ENCODE results near the gene MMP26.
"Not testable (repeated sequence)": the region's sequence is repeated elsewhere in the genome, so short reads cannot be mapped to it uniquely, and the experiment has no call there.

The MMP26 gene

DNA sequence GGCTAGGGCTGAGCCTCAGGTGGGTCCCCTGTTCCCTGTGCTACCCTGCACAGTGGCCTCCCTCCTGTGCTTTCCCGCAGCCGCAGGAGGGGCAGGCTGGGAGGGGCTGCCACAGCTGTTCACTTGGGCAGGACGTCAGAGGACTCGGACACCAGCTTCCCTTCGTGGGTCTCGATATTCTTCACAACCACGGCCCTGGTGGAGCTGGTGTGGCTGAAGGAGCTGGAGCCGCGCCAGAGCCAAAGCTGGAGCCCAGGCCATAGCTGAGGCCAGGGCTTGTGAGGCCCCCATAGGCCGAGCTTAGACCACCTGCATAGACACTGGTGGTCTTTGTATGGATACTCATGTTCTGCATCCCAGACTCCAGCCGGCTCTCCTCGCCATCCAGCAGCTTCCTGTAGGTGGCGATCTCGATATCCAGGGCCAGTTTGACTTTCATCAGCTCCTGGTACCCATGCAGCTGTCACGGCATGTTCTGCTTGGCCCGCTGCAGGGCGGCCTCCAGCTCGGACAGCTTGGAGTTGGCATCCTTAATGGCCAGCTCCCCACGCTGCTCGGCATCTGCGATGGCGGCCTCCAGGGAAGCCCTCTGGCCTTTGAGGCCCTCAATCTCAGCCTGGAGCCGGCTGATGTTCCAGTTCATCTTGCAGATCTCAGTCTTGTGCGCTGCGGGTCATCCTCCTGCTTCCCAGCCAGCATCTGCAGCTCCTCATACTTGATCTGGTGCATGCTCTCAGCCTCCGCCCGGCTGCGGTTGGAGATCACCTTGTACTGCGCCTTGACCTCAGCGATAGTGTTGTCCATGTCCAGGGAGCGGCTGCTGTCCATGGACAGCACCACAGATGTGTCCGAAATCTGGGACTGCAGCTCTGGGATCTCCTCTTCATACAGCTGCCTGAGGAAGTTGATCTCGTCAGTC lies 18.3 kb downstream of the MMP26 start:
- not testable (repeated sequence) for DNase-seq (ENCODE audit: low read depth)

GRCh38 chr11:4727171-4727570 lies 22.6 kb downstream of the MMP26 start:
- no peak for DNase-seq (ENCODE audit: low read depth)

DNA sequence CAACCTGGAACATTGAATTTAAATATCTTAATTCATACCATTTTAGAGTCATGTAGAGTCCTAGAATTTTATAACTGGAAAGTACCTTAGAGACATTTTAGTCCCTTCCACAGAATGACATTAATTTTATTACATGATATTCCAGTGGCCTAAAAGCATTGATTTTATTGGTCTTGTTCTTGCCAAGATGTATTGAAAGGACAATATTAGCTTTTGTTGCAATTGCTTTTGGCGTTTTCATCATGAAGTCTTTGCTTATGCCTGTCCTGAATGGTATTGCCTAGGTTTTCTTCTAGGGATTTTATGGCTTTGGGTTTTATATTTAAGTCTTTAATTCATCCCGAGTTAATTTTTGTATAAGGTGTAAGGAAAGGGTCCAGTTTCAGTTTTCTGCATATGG lies 36.2 kb downstream of the MMP26 start:
- DNase-seq (ENCODE audit: low read depth), result no peak

- DNase-seq (ENCODE audit: low read depth), result no peak
These were observed 43.9 kb downstream of the MMP26 start for GRCh38 chr11:4748438-4748837.

- DNase-seq (ENCODE audit: low read depth), result no peak
These were observed 46.6 kb downstream of the MMP26 start for GRCh38 chr11:4751201-4751600.

Data from stimulated activated CD8-positive, alpha-beta memory T cell treated with anti-CD3 and anti-CD28 coated beads, Interleukin-12 subunit alpha, Interleukin-12 subunit beta, amount 100 ng/mL, for 4 hours (primary cell).